Astrocyte of the spinal cord (primary cell): Measurements from ENCODE around the gene SMOC2.

Experiments
- DNase-seq: peaks from one replicate; pipeline ENCODE4 v3.0.0; 2011; ENCODE audit warnings: low read depth, low spot score
- H3K4me3 ChIP-seq: 2 replicates; pipeline ENCODE4 v1.5.1; 2011; ENCODE audit warnings: low read depth, mild to moderate bottlenecking, low read length, moderate library complexity
- CTCF ChIP-seq: IDR thresholded peaks from 2 replicates; pipeline ENCODE4 v1.5.1; 2012; ENCODE audit warnings: low read depth, mild to moderate bottlenecking, low read length, inconsistent platforms
- in situ Hi-C: cut with HindIII; loops from 2 replicates; pipeline ENCODE4 v1.10.0; 2017; ENCODE audit warnings: low sequenced_read_pairs

The SMOC2 gene

DNA sequence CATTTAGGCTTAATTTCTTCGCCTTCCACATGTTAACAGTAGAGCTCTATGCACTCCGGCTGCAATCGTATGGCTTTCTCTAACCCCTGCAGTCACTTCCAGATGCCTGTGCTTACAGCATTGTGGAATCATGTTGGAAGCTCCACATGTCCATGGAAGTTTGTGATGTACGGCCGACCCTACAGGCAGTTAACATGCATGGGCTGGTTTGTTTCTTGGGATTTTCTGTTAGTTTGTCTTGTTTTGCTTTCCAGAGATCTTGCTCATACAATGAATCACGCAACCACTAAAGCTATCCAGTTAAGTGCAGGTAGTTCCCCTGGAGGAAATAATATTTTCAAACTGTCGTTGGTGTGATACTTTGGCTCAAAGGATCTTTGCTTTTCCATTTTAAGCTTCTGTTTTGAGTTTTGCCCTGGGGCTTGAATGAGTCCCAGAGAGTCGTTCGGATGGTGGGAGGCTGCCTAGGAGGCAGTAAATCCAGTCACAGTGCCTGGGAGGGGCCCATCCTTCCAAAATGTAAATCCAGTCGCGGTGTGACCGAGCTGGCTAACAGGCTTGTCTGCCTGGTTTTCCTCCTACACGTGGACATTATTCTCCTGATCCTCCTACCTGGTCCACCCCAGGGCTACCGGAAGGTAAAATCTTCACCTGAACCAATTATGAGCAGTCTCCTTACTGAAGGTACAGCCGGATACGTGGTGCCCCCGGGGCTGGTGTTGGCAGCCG is 225.9 kb downstream of the SMOC2 start:
- no peak overlapping the region for H3K4me3 ChIP-seq
- DNase-seq, result no peak
- in situ Hi-C loops, result no loop called here
- no peak for TF ChIP-seq CTCF

- no peak overlapping the region for H3K4me3 ChIP-seq
- no peak for TF ChIP-seq CTCF
- no peak for DNase-seq
- in situ Hi-C loops, result no loop called here
Measured at GRCh38 chr6:168667428-168667805, 226.4 kb downstream of the SMOC2 start.

GRCh38 chr6:168670401-168670985 is 229.5 kb downstream of the SMOC2 start:
- in situ Hi-C loops, result no loop called here
- no peak overlapping the region for H3K4me3 ChIP-seq
- DNase-seq, result no peak
- TF ChIP-seq CTCF, result no peak

DNA sequence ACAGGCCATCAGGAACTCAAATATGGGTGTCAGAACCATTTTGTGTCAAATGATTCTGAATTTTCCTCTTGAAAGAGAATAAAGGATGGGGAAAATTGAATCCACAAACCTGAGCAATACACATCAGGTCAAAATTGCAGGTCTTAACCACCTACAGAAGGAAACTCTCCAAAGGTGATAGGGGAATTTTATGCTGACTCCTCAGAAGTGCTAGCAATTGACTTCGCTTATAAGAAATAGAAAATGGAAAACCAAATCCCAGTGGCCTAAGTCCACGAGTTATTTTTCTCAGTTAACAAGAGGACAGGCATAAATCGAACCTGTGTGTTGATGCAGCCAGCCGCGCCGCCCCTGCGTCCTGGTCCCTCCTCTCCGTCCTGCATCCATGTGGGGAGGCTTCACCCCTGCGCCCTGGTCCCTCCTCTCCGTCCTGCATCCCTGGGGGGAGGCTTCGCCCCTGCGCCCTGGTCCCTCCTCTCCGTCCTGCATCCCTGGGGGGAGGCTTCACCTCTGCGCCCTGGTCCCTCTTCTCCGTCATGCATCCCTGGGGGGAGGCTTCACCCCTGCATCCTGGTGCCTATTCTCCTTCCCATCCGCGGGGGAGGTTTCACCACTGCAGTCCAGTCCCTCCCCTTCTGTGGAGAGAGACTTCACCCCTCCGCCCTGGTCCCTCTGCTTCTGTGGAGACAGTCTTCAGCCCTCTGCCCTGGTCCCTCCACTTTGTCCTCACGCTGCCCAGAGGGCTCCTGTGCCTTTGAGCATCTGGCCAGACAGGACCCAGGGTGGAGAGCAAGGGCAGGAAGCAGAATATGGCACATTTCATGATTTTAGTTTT is 230.3 kb downstream of the SMOC2 start:
- in situ Hi-C loops, result no loop called here
- H3K4me3 ChIP-seq, result no peak overlapping the region
- no peak for DNase-seq
- no peak for TF ChIP-seq CTCF

- H3K4me3 ChIP-seq, result no peak overlapping the region
- no peak for DNase-seq
- no peak for TF ChIP-seq CTCF
- in situ Hi-C loops, result no loop called here
Measured at GRCh38 chr6:168671863-168672546, 231.0 kb downstream of the SMOC2 start.

DNA sequence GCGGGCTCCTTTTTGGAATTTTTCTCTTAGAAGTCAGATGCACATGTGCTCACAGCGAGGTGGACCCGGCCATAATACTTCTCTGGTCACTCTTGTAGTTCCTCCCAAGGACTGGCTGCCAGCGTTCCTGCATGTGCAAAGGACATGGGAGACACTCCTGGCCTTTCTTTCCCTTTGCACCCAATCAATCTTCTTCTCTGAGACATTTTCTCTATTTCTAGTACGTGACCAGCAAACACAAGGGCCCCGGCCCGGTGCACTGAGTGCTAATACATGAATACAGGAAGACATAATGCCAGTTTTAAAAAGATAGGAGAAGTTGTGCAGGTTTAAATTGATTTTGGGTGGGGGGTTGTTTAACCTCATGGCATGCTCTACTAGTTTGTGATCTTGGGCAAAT is 233.6 kb downstream of the SMOC2 start:
- no peak for TF ChIP-seq CTCF
- DNase-seq, result no peak
- in situ Hi-C loops, result no loop called here
- H3K4me3 ChIP-seq, result no peak overlapping the region
